Thyroid gland (tissue), 4 donors: ENCODE results near the gene DFFA. TPM values are rescaled to one million over a fixed set of nuclear protein-coding genes. Genes with fewer than 3 reads are reported as not detected.
"Not testable (repeated sequence)": the region's sequence is repeated elsewhere in the genome, so short reads cannot be mapped to it uniquely, and the experiment has no call there.

Experiments
- DNase-seq, 2 donors: peaks; one replicate each; pipeline ENCODE4 v3.0.0-alpha.2; 2019
- H3K27ac ChIP-seq, 3 donors: fragments of 200-600 bp; sonication (generic); 1 replicate in 2 of 3; 2 replicates in 1 of 3; pipeline ENCODE4 v1.5.1; 2016 to 2019; ENCODE audit warnings: mild to moderate bottlenecking in 1 of 3, moderate library complexity in 1 of 3
- H3K27me3 ChIP-seq: fragments of 200-600 bp; sonication (generic); one replicate; pipeline ENCODE4 v1.5.1; 2019
- H3K36me3 ChIP-seq, 2 donors: fragments of 200-600 bp; sonication (generic); one replicate each; pipeline ENCODE4 v1.5.1; 2016 to 2019
- H3K4me1 ChIP-seq, 2 donors: fragments of 200-600 bp; sonication (generic); one replicate each; pipeline ENCODE4 v1.5.1; 2017 to 2019
- H3K4me3 ChIP-seq, 3 donors: fragments of 200-600 bp; sonication (generic); replicated peaks in 1 of 3; 1 replicate in 2 of 3; 2 replicates in 1 of 3; pipeline ENCODE4 v1.5.1; 2016; ENCODE audit warnings: mild to moderate bottlenecking in 1 of 3
- H3K9me3 ChIP-seq: fragments of 200-600 bp; sonication (generic); one replicate; pipeline ENCODE4 v1.5.1; 2017
- POLR2A ChIP-seq, 2 donors: fragments of 450-650 bp; IDR thresholded peaks; one replicate each; pipeline ENCODE4 v1.6.1; 2017; ENCODE audit warnings: antibody characterized with exemption in 2 of 2, mild to moderate bottlenecking in 2 of 2, moderate library complexity in 1 of 2
- WGBS, 2 donors: methylation state at CpG; one replicate each; pipeline ENCODE4 v1.1.5; 2017; 5-methylcytosine and 5-hydroxymethylcytosine counted together
- intact Hi-C: fragments of 100-400 bp; cut with DNase I; formaldehyde crosslinking; loops from one replicate; pipeline ENCODE4 v1.15.1; 2023
- total RNA-seq, 4 donors: library from RNA; depleted of rRNA; stranded (reverse); fragments of >200 nt; gene quantifications; one replicate each; pipeline ENCODE4 v1.2.3, GENCODE V29; 2016
- TF ChIP-seq, protein P1 (sequence below), 6 experiments: fragments of 200-600 bp in 3 of 6; fragments of 450-650 bp in 3 of 6; sonication (generic) in 3 of 6; IDR thresholded peaks; one replicate each; pipeline ENCODE4 v1.5.1; 2016 to 2019; ENCODE audit warnings: antibody characterized with exemption in 6 of 6, mild to moderate bottlenecking in 2 of 6, inconsistent platforms in 1 of 6, moderate library complexity in 1 of 6

Gene DFFA
- total RNA-seq, 4 donors from 2014 or later: 24.2 to 30.3 (median 27.5) TPM

DNA sequence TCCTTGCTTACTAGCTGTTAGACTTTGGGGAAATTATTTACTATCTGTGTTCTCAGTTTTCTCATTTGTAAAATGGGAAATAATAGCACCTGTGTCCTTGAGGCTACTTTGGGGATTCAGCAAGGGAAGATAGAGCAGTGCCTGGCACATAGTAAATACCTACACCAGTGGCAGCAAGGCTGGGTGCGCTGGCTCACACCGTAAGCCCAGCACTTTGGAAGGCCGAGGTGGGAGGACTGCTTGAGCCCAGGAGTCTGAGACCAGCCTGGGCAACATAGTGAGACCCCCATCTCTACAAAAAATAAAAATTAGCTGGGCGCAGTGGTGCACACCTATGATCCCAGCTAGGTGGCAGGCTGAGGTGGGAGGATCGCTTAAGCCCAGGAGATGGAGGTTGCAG lies 50.7 kb downstream of the DFFA start:
- TF ChIP-seq, protein P1, sequence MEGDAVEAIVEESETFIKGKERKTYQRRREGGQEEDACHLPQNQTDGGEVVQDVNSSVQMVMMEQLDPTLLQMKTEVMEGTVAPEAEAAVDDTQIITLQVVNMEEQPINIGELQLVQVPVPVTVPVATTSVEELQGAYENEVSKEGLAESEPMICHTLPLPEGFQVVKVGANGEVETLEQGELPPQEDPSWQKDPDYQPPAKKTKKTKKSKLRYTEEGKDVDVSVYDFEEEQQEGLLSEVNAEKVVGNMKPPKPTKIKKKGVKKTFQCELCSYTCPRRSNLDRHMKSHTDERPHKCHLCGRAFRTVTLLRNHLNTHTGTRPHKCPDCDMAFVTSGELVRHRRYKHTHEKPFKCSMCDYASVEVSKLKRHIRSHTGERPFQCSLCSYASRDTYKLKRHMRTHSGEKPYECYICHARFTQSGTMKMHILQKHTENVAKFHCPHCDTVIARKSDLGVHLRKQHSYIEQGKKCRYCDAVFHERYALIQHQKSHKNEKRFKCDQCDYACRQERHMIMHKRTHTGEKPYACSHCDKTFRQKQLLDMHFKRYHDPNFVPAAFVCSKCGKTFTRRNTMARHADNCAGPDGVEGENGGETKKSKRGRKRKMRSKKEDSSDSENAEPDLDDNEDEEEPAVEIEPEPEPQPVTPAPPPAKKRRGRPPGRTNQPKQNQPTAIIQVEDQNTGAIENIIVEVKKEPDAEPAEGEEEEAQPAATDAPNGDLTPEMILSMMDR (IDR thresholded peaks at IDR 0.05): no peak
- Histone ChIP-seq H3K27ac (no peak overlapping the region), H3K27me3 (no peaks in the 10 kb centered on the region), H3K4me1 (no peaks in the 10 kb centered on the region), H3K4me3 (no peak overlapping the region), H3K36me3 (peaks cover 30 to 33% of the 10 kb centered on the region in 2 donors), H3K9me3 (no peaks in the 10 kb centered on the region)
- DNase-seq: no peak
- WGBS, 2 donors: 95% methylated on average over 5 of the region's 5 CpGs
- intact Hi-C loops: no loop called here

DNA sequence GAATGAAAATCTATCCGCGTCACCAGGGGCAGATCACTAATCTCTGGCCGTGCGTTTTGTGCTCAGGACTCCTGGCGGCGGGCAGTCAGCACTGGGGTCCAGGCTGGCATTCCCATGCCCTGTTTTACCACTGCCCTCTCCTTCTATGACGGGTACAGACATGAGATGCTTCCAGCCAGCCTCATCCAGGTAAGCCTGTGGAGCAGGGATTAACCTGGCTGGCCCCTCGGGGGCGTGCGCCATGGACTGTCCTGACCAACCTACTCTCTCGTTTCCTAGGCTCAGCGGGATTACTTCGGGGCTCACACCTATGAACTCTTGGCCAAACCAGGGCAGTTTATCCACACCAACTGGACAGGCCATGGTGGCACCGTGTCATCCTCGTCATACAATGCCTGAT lies 53.0 kb downstream of the DFFA start:
- H3K9me3 ChIP-seq: no peaks in the 10 kb centered on the region
- no peak for TF ChIP-seq POLR2A (IDR thresholded peaks at IDR 0.05)
- TF ChIP-seq, protein P1 (IDR thresholded peaks at IDR 0.05): no peak
- WGBS, 2 donors: 95 to 98% methylated on average over 13 to 14 of the region's 15 CpGs
- H3K36me3 ChIP-seq: peaks cover 41 to 47% of the 10 kb centered on the region in 2 donors
- H3K4me3 ChIP-seq: no peak overlapping the region
- H3K27ac ChIP-seq: no peak overlapping the region
- no peak for DNase-seq
- intact Hi-C loops: no loop called here
- no peaks in the 10 kb centered on the region for H3K4me1 ChIP-seq
- no peaks in the 10 kb centered on the region for H3K27me3 ChIP-seq

DNA sequence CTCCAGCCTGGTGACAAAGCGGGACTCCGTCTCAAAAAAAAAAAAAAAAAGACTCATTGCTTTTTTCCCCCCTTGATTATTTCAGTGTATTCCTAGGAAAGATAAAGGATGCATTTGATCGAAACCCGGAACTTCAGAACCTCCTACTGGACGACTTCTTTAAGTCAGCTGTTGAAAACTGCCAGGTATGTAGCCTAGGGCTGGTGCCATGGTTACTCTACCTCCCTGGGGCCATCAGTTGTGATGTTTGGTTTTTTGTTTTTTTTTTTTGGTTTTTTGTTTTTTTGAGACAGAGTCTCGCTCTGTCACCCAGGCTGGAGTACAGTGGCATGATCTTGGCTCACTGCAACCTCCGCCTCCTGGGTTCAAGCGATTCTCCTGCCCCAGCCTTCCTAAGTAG lies 53.6 kb downstream of the DFFA start:
- 92 to 96% methylated on average over 8 of the region's 8 CpGs for WGBS, 2 donors
- peaks cover 48 to 50% of the 10 kb centered on the region in 2 donors for H3K36me3 ChIP-seq
- H3K4me3 ChIP-seq, H3K27me3 ChIP-seq, intact Hi-C loops, DNase-seq, H3K4me1 ChIP-seq, H3K9me3 ChIP-seq, H3K27ac ChIP-seq: not testable (repeated sequence)

DNA sequence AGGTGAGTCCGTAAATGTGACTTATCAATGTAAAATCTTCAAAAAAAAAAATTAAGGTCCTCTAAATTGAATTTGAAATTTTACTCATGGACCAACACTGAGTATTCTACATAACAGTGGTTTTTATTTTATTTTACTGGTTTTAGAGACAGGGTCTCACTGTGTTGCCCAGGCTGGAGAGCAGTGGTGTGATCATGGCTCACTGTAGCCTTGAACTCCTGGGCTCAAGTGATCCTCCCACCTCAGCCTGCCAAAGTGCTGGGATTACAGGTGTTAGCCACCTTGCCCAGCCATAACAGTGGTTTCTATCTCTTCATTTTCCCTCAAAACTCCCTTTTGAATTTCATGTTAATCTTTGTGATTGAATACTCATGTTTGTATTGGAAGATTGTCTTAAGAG lies 56.4 kb downstream of the DFFA start:
- H3K4me1 ChIP-seq, DNase-seq, intact Hi-C loops, H3K4me3 ChIP-seq, H3K27me3 ChIP-seq, H3K9me3 ChIP-seq: not testable (repeated sequence)
- WGBS, 2 donors: 96 to 97% methylated on average over 1 of the region's 1 CpG
- H3K36me3 ChIP-seq: peaks cover 75 to 77% of the 10 kb centered on the region in 2 donors
- H3K27ac ChIP-seq: peak overlapping the region in 1 of 3 donors; percentile 22

DNA sequence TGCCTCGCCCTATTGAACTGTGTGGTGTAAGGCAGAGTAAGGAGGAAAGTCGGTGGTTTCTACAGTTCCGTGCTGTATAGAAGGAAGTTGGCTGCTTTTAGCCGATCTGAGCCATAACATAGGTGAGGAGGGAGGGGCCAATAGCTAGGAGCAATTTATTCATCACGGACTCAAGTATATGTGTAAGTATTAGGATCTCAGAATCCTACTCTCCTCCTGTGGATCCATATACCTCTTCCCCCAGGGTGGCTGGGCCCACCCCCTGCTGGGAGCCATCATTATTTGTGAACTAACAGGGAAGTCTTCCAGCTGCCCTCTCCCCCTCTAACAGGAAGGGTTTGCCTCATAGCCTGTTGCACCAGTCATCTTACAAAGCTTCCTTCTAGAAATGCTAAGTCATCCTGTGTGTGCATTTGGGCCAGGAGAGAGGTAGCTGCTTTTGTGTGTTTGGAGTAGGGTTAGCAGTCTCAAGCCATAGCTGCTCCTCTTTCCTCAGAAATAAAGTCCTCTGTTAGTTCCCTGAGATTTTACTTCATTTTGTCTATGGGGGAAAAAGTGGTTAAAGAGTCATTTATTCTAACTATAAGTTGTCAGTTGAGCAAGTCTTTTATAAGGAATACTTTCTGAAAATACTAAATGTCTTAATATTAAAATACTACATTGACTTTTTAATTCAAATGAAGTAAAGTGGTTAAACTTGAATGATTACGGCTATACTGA lies 57.0 kb downstream of the DFFA start:
- DNase-seq: peak in 1 of 2 donors; percentile 21
- 82 to 83% methylated on average over 6 of the region's 6 CpGs for WGBS, 2 donors
- Histone ChIP-seq H3K4me1 (no peaks in the 10 kb centered on the region), H3K4me3 (no peak overlapping the region), H3K27me3 (no peaks in the 10 kb centered on the region), H3K9me3 (no peaks in the 10 kb centered on the region), H3K27ac (peak overlapping the region in 1 of 3 donors; percentile 17), H3K36me3 (peaks cover 78% of the 10 kb centered on the region in 2 donors)
- intact Hi-C loops: no loop called here
- TF ChIP-seq, protein P1 (IDR thresholded peaks at IDR 0.05): no peak
- TF ChIP-seq POLR2A (IDR thresholded peaks at IDR 0.05): no peak

DNA sequence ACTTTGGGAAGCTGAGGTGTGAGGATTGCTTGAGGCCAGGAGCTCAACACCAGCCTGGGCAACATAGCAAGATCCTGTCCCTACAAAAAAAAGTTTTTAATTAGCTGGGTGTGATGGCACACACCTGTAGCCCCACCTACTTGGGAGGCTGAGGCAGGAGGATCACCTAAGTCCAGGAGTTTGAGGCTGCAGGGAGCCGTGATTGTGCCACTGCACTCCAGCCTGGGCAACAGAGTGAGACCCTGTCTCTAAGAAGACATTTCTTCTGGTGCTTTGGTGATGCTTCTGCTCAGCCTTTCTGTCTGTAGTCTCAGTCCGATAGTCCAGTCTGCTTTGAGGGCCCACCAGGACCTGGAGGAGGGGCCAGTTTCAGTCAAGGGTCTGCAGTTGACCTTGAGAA lies 65.1 kb downstream of the DFFA start:
- Histone ChIP-seq H3K9me3 (no peaks in the 10 kb centered on the region), H3K27ac (no peak overlapping the region), H3K4me3 (no peak overlapping the region), H3K36me3 (peaks cover 68 to 87% of the 10 kb centered on the region in 2 donors), H3K27me3 (no peaks in the 10 kb centered on the region), H3K4me1 (no peaks in the 10 kb centered on the region)
- DNase-seq: no peak
- WGBS, 2 donors: 92 to 100% methylated on average over 1 to 2 of the region's 2 CpGs
- intact Hi-C loops: no loop called here
- TF ChIP-seq POLR2A (IDR thresholded peaks at IDR 0.05): no peak
- TF ChIP-seq, protein P1 (IDR thresholded peaks at IDR 0.05): no peak

Other genes with a start within 250 kb of the DFFA start
- gene PGD, start 73.5 kb downstream of the DFFA start, total RNA-seq: 100 to 1,000 TPM; 153 to 357 (median 196) TPM
- 10 to 100 TPM in 2 of 4 donors, 1 to 10 TPM in 2; 5.8 to 22.4 (median 11.4) TPM for gene CENPS, start 42.1 kb downstream of the DFFA start, total RNA-seq
- under 1 TPM in 2 of 4 donors, not detected in 2; 0.54 to 0.89 TPM for gene CORT, start 22.5 kb downstream of the DFFA start, total RNA-seq
- gene PEX14, start 2.4 kb upstream of the DFFA start, total RNA-seq: 10 to 100 TPM; 14.0 to 28.4 (median 20.7) TPM